ENCODE data around the gene MYO1D. TPM values are rescaled to one million over a fixed set of nuclear protein-coding genes. Genes with fewer than 3 reads are reported as not detected.

The MYO1D gene
- total and polyA plus RNA-seq, 2 of the 13 experiments (the other 11 are each of a cell fraction or from before 2014, with no cell fraction given) = 13.2 to 17.3 TPM

GRCh38 chr17:32444301-32445073 lies 432.4 kb downstream of the MYO1D start, which contains the start of gene PSMD11 (continued):
- TF ChIP-seq ZNF687 (CRISPR knock-in tag; IDR thresholded peaks at IDR 0.05) (peak; percentile 69), ZNF33B (CRISPR knock-in tag; IDR thresholded peaks at IDR 0.05) (0 out of 2 replicates have a peak, but pooled peaks have one; percentile 23), SETDB1 (CRISPR knock-in tag; IDR thresholded peaks at IDR 0.05; ENCODE audit: borderline replicate concordance) (no peak), ZNF670 (CRISPR knock-in tag; IDR thresholded peaks at IDR 0.05; ENCODE audit: borderline replicate concordance) (peak; percentile 87; the same call in 1 of the 2 replicates), HIVEP1 (CRISPR knock-in tag; IDR thresholded peaks at IDR 0.05) (0 out of 2 replicates have a peak, but pooled peaks have one; percentile 21), ZNF260 (CRISPR knock-in tag; IDR thresholded peaks at IDR 0.05; ENCODE audit: borderline replicate concordance, low read depth) (no peak), RARG (CRISPR knock-in tag; IDR thresholded peaks at IDR 0.05; ENCODE audit: low read depth) (no peak), PHF8 (CRISPR knock-in tag; IDR thresholded peaks at IDR 0.05) (peak; percentile 92), NFE2 (CRISPR knock-in tag; IDR thresholded peaks at IDR 0.05) (no peak; the same call in 1 of the 2 replicates), TOE1 (CRISPR knock-in tag; IDR thresholded peaks at IDR 0.05) (no peak), ZNF788 (CRISPR knock-in tag; IDR thresholded peaks at IDR 0.05; ENCODE audit: borderline replicate concordance) (peak; percentile 78; the same call in 1 of the 2 replicates), ZBTB33 (CRISPR knock-in tag; IDR thresholded peaks at IDR 0.05) (peak; percentile 49; the same call in 1 of the 2 replicates), STAG1 (CRISPR knock-in tag; IDR thresholded peaks at IDR 0.05) (peak; percentile 35), GLI4 (CRISPR knock-in tag; IDR thresholded peaks at IDR 0.05; ENCODE audit: borderline replicate concordance) (no peak), ZBTB3 (CRISPR knock-in tag; IDR thresholded peaks at IDR 0.05; ENCODE audit: borderline replicate concordance, low read depth) (no peak; the same call in 1 of the 2 replicates), BATF2 (CRISPR knock-in tag; IDR thresholded peaks at IDR 0.05) (no peak), PHF5A (CRISPR knock-in tag; IDR thresholded peaks at IDR 0.05; ENCODE audit: low read depth, unreplicated experiment) (peak; percentile 76), ZFP82 (CRISPR knock-in tag; IDR thresholded peaks at IDR 0.05; ENCODE audit: borderline replicate concordance) (peak; percentile 88), DMTF1 (CRISPR knock-in tag; IDR thresholded peaks at IDR 0.05) (no peak), ZNF468 (CRISPR knock-in tag; IDR thresholded peaks at IDR 0.05) (no peak)

Data from HepG2 (cell line).